DMS153 treated with DMSO at 0.1 percent for 48 hours (cell line): ENCODE measurements around the gene SLC41A3.
"Not testable (repeated sequence)": the region's sequence is repeated elsewhere in the genome, so short reads cannot be mapped to it uniquely, and the experiment has no call there.

Source experiments
- DNase-seq: peaks from one replicate; lab custom pipeline; 2025; ENCODE audit not compliant: unreplicated experiment; lab: John Stamatoyannopoulos, UW

Gene SLC41A3

DNA sequence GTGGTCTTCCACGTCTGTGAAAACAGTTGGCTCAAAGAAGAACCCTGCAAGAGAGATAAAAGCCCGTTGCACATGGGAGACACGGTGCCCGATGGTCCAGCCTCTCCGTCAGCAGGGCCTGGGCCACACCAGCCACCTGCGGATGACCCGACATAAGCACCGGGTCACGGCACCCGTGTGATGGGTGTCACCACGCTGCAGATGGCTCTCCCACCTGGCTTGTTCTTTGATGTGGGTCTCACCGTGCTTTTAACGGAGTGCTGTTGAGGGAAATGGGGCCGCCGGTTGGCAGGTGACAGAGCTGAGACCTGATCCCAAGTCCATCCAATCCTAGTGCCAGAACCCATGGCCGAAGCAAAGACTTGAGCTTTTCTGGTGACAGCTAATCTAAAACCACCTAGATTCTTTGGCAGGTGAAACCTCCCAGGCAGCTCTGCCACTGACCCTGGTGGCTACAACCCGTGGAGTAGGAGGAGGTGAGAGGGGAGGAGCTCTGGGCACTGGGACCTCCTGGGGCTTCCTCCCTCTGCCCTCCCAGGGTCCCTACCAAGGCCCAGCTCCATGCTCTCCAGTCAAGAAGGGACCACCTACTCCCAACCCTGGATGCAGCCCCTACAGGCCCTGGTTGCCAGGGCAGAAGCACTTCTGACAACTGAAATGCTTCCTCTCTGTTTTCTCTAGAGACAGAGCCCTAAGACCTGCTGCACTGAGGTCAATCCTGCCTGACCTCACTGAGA, 23.4 kb upstream of the SLC41A3 start:
- DNase-seq, result no peak

DNA sequence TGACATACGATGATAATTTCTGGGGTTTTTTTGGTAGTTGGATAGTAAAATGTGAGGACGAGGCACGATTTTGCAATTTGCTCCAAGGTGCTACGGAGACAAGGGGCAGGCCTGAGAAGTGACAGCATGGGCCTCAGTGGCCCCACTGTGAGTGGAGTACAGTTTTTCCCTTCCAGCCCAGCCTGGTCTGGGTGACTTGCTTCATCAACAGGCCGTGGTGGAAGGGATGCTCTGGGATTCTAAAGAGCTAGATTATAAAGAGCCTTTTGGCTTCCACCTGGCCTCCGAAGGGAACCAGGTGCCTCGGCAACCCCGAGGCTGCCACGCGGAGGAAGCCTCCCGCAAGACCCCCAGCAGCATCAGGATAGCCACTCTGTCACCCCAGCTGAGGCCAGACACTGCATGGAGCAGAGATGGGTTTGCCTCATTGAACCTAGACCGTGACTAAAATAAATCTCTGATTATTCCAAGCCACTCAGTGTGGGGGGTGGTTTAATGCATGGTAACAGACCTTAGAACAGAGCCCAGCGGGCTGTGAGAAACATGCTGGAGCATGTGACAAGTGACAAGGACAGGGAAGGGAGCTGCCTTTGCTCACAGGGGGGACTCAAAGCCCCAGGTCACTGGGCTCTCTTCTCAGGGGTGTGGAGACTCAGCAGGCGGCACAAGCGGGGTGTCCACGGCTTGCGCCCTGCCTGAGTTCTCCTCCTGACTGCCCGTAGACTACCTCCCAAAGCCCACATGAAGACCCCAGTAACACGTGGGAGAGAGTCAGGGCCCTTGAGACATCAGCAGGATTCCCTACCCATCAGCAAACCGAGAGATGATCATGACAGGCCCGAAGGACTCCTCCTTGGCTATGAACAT, 22.6 kb upstream of the SLC41A3 start:
- no peak for DNase-seq

GRCh38 chr3:126105691-126106187, 21.8 kb upstream of the SLC41A3 start:
- no peak for DNase-seq

- DNase-seq, result no peak
Observed at GRCh38 chr3:126104742-126105605, 21.1 kb upstream of the SLC41A3 start.

- DNase-seq, result no peak
Observed at GRCh38 chr3:126104028-126104635, 20.2 kb upstream of the SLC41A3 start.

GRCh38 chr3:126103121-126104027, 19.4 kb upstream of the SLC41A3 start:
- DNase-seq, result no peak

DNA sequence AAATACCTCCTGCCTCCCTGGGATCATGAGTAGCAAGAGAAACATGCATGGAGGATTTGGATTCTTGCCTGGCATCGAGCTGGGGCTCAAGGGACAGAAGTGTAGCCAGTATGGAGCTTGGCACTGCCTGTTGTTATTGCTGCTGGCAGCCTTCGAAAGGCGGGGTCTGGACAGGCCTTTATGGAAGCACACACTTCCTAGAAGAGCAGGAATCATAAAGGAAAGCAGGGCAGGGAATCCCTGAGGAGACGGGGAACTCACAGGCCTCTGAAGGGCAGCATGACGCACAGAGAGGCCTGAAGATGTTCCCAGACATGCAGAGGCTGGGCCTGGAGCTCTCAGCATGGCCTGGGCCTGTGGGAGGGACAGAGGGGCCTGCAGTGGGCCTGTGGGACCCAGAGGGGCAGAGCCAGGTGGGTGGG, 18.6 kb upstream of the SLC41A3 start:
- no peak for DNase-seq

- DNase-seq, result no peak
Observed at GRCh38 chr3:126102011-126102410, 18.1 kb upstream of the SLC41A3 start.

DNA sequence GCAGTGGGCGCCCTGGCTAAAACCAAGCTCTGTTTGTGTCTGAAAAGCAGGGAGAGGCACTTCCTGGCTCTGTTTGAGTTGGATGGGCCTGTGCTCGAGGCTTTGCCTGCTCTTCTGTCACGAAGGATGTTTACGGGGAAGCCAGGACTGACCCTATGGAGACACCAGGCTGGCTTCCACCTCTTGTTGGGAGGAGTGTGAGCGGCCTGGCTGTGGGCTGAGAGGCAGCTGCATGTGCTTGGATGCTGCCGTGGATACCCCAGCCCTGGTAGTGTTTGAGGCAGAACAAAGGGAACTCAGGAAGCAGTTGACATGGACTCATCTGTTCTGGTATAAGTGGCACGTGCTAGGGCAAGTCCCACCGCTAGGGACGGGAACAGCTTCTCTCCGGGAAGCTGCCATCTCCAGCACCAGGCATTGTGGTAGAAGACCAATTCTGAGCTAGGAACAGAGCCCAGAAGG, 17.6 kb upstream of the SLC41A3 start:
- no peak for DNase-seq

GRCh38 chr3:126100634-126101301, 16.8 kb upstream of the SLC41A3 start:
- no peak for DNase-seq

- no peak for DNase-seq
Observed at GRCh38 chr3:126100269-126100633, 16.3 kb upstream of the SLC41A3 start.

DNA sequence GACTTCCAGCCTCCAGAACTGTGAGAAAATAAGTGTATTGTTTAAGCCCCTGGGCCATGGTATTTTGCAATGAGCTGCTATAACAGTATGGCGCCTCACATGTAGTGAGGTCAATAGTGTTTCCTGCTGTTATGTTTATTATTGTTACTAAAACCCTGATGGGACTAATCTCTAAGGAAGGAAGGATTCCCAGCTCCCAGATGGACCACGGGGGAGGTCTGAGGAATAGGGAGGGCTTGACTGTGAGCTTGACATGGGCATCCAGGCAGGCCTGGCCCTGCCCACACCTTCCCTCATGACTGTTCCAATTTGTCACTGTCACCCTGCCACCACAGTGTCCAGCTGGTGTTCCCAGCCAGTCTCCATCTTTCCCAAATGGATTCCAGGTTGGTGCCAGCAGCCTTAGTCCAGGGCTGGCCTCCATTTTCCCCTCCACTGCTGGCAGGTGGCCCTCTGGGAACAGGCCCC, 14.5 kb upstream of the SLC41A3 start:
- DNase-seq, result no peak

- DNase-seq, result no peak
Observed at GRCh38 chr3:126097801-126098200, 13.9 kb upstream of the SLC41A3 start.

- DNase-seq, result not testable (repeated sequence)
Observed at GRCh38 chr3:126096274-126096673, 12.3 kb upstream of the SLC41A3 start.

GRCh38 chr3:126092128-126092527, 8.2 kb upstream of the SLC41A3 start:
- not testable (repeated sequence) for DNase-seq

DNA sequence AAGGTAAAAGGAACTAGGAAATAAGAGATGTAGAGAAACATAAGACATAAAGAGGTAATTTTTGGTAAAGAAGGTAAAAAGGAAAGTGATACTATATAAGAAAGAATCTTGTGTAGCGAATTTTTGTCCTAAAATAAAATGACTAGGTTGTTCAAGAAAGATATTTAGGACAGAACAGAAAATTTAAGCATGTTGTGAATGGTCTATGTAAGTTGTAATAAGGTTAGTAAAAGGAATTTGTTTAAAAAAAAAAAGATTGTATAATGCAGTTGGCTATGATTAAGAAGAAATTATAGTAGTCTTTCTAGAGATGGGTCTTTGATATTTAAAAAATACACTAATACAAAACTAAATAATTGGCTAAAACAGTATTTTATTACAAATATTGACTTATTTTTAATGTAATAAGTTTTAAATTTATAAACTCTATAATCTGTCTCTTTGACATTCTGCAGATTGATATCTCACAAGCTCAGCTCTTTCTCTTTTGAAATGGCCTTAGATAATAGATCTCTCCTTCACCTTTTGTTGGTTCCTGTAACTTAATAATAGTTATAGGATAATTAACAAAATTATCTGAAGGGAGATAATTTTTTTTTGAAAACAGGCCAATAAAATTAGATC, 3.7 kb upstream of the SLC41A3 start:
- DNase-seq, result no peak

DNA sequence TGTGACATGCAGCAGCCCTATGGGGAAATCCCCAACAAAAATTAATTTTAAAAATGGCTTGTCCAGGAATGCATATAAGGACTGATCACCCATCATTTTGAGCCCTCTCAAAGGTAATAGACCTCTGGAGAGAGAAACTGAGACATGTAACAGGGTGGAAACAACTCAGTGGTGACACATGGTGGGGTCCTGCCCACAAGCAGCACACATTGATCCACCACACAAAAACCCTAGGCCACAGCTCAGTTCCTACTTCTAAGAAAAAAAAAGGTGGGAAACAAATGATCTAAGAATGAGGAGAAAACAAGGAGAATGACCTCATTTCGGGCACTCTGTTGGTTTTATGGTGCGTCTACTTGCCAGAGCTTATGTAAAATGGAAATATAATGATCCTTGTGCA, 1.9 kb upstream of the SLC41A3 start:
- no peak for DNase-seq

DNA sequence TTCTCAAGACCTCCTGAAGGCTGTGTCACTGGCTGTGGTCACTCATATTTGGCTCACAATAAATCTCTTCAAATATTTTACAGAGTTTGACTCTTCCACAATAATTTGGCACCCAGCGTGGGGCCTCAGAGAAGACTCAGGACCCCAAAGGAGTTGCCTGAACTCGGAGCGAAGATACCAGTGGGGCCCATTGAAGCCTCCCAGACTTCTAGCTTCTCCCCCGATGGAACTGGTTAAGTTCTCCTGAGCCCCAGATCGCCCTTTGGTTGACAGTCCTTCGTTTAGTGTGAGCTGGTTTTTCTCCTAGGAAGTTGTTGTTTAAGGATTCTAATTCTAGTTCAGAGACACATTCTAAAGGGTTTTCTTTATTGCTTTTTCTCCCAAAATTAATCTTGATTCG, 1.4 kb upstream of the SLC41A3 start:
- no peak for DNase-seq
